HUES48 (cell line): ENCODE data around the gene CCDC197.

Experiments used
- H3K27ac ChIP-seq: one replicate; pipeline ENCODE4 v1.7.0; 2013; ENCODE audit warnings: low read depth, low read length, inconsistent platforms
- H3K27me3 ChIP-seq: 2 replicates; pipeline ENCODE4 v1.6.1; 2013; ENCODE audit warnings: mild to moderate bottlenecking, low read length; ENCODE audit not compliant: control insufficient read depth, insufficient read depth
- H3K36me3 ChIP-seq: 2 replicates; pipeline ENCODE4 v1.6.1; 2013; ENCODE audit warnings: low read length; ENCODE audit not compliant: control insufficient read depth, insufficient read depth
- H3K4me1 ChIP-seq: 2 replicates; pipeline ENCODE4 v1.6.1; 2013; ENCODE audit warnings: mild to moderate bottlenecking, low read length; ENCODE audit not compliant: control insufficient read depth, insufficient read depth
- H3K4me3 ChIP-seq: 2 replicates; pipeline ENCODE4 v1.5.1; 2013; ENCODE audit warnings: mild to moderate bottlenecking, low read depth, low read length
- H3K9ac ChIP-seq: 2 replicates; pipeline ENCODE4 v1.6.1; 2013; ENCODE audit warnings: mild to moderate bottlenecking, low read depth, low read length, moderate library complexity
- H3K9me3 ChIP-seq: 2 replicates; pipeline ENCODE4 v1.6.1; 2013; ENCODE audit warnings: low read length; ENCODE audit not compliant: control insufficient read depth, insufficient read depth

Gene CCDC197

GRCh38 chr14:93962701-93963601 lies 34.1 kb upstream of the CCDC197 start:
- no peaks in the 10 kb centered on the region for H3K9me3 ChIP-seq
- no peak overlapping the region for H3K27ac ChIP-seq
- H3K4me3 ChIP-seq: no peak overlapping the region
- 0 out of 2 replicates have a peak, but pooled peaks cover 3% of the 10 kb centered on the region for H3K4me1 ChIP-seq
- no peak overlapping the region for H3K9ac ChIP-seq
- no peaks in the 10 kb centered on the region for H3K36me3 ChIP-seq
- no peaks in the 10 kb centered on the region for H3K27me3 ChIP-seq

- H3K27me3 ChIP-seq: no peaks in the 10 kb centered on the region
- H3K4me3 ChIP-seq: no peak overlapping the region
- no peaks in the 10 kb centered on the region for H3K36me3 ChIP-seq
- 0 out of 2 replicates have a peak, but pooled peaks cover 3% of the 10 kb centered on the region for H3K4me1 ChIP-seq
- no peak overlapping the region for H3K9ac ChIP-seq
- no peaks in the 10 kb centered on the region for H3K9me3 ChIP-seq
- H3K27ac ChIP-seq: no peak overlapping the region
These were observed 33.4 kb upstream of the CCDC197 start for GRCh38 chr14:93963692-93964091.

- H3K4me3 ChIP-seq: no peak overlapping the region
- H3K9me3 ChIP-seq: no peaks in the 10 kb centered on the region
- no peaks in the 10 kb centered on the region for H3K27me3 ChIP-seq
- no peaks in the 10 kb centered on the region for H3K36me3 ChIP-seq
- 0 out of 2 replicates have a peak, but pooled peaks cover 3% of the 10 kb centered on the region for H3K4me1 ChIP-seq
- H3K9ac ChIP-seq: no peak overlapping the region
- H3K27ac ChIP-seq: no peak overlapping the region
These were observed 32.8 kb upstream of the CCDC197 start for GRCh38 chr14:93964281-93964680.

- H3K9me3 ChIP-seq: no peaks in the 10 kb centered on the region
- no peaks in the 10 kb centered on the region for H3K27me3 ChIP-seq
- no peaks in the 10 kb centered on the region for H3K4me1 ChIP-seq
- no peak overlapping the region for H3K4me3 ChIP-seq
- H3K27ac ChIP-seq: no peak overlapping the region
- H3K9ac ChIP-seq: no peak overlapping the region
- no peaks in the 10 kb centered on the region for H3K36me3 ChIP-seq
These were observed 32.2 kb upstream of the CCDC197 start for GRCh38 chr14:93964820-93965286.

- H3K4me1 ChIP-seq: no peaks in the 10 kb centered on the region
- no peaks in the 10 kb centered on the region for H3K36me3 ChIP-seq
- H3K9me3 ChIP-seq: no peaks in the 10 kb centered on the region
- H3K9ac ChIP-seq: no peak overlapping the region
- no peak overlapping the region for H3K4me3 ChIP-seq
- no peaks in the 10 kb centered on the region for H3K27me3 ChIP-seq
- H3K27ac ChIP-seq: no peak overlapping the region
These were observed 31.7 kb upstream of the CCDC197 start for GRCh38 chr14:93965287-93965821.

GRCh38 chr14:93965946-93966474 lies 31.1 kb upstream of the CCDC197 start:
- Histone ChIP-seq H3K27me3 (no peaks in the 10 kb centered on the region), H3K4me3 (no peak overlapping the region), H3K4me1 (no peaks in the 10 kb centered on the region), H3K36me3 (no peaks in the 10 kb centered on the region), H3K9ac (no peak overlapping the region), H3K27ac (no peak overlapping the region), H3K9me3 (no peaks in the 10 kb centered on the region)

GRCh38 chr14:93967637-93968250 lies 29.4 kb upstream of the CCDC197 start:
- Histone ChIP-seq H3K27ac (no peak overlapping the region), H3K9ac (no peak overlapping the region), H3K27me3 (no peaks in the 10 kb centered on the region), H3K36me3 (no peaks in the 10 kb centered on the region), H3K4me3 (no peak overlapping the region), H3K4me1 (no peaks in the 10 kb centered on the region), H3K9me3 (no peaks in the 10 kb centered on the region)

GRCh38 chr14:93969082-93969828 lies 27.8 kb upstream of the CCDC197 start:
- Histone ChIP-seq H3K9ac (no peak overlapping the region), H3K27me3 (no peaks in the 10 kb centered on the region), H3K4me1 (no peaks in the 10 kb centered on the region), H3K4me3 (no peak overlapping the region), H3K27ac (no peak overlapping the region), H3K9me3 (no peaks in the 10 kb centered on the region), H3K36me3 (no peaks in the 10 kb centered on the region)

- no peak overlapping the region for H3K9ac ChIP-seq
- no peaks in the 10 kb centered on the region for H3K27me3 ChIP-seq
- no peaks in the 10 kb centered on the region for H3K4me1 ChIP-seq
- no peak overlapping the region for H3K27ac ChIP-seq
- H3K36me3 ChIP-seq: no peaks in the 10 kb centered on the region
- no peak overlapping the region for H3K4me3 ChIP-seq
- no peaks in the 10 kb centered on the region for H3K9me3 ChIP-seq
These were observed 26.5 kb upstream of the CCDC197 start for GRCh38 chr14:93970585-93970964.

GRCh38 chr14:93970965-93971634 lies 26.0 kb upstream of the CCDC197 start:
- Histone ChIP-seq H3K27me3 (no peaks in the 10 kb centered on the region), H3K9ac (no peak overlapping the region), H3K27ac (no peak overlapping the region), H3K36me3 (no peaks in the 10 kb centered on the region), H3K9me3 (no peaks in the 10 kb centered on the region), H3K4me3 (no peak overlapping the region), H3K4me1 (no peaks in the 10 kb centered on the region)
